Coronary artery (tissue), 2 donors: ENCODE results near the gene SEMA6A.

ENCODE experiments used
- DNase-seq: peaks from one replicate; pipeline ENCODE4 v3.0.0-alpha.2; 2017; ENCODE audit warnings: low spot score
- H3K27ac ChIP-seq, 2 donors: fragments of 200-600 bp; sonication (generic); one replicate each; pipeline ENCODE4 v1.5.1; 2016 to 2019
- H3K4me3 ChIP-seq: fragments of 200-600 bp; sonication (generic); 2 replicates; pipeline ENCODE4 v1.5.1; 2016; ENCODE audit warnings: mild to moderate bottlenecking, moderate library complexity
- TF ChIP-seq, protein P1 (sequence below): fragments of 200-600 bp; sonication (generic); IDR thresholded peaks from one replicate; pipeline ENCODE4 v1.5.1; 2019; ENCODE audit warnings: antibody characterized with exemption

SEMA6A gene

DNA sequence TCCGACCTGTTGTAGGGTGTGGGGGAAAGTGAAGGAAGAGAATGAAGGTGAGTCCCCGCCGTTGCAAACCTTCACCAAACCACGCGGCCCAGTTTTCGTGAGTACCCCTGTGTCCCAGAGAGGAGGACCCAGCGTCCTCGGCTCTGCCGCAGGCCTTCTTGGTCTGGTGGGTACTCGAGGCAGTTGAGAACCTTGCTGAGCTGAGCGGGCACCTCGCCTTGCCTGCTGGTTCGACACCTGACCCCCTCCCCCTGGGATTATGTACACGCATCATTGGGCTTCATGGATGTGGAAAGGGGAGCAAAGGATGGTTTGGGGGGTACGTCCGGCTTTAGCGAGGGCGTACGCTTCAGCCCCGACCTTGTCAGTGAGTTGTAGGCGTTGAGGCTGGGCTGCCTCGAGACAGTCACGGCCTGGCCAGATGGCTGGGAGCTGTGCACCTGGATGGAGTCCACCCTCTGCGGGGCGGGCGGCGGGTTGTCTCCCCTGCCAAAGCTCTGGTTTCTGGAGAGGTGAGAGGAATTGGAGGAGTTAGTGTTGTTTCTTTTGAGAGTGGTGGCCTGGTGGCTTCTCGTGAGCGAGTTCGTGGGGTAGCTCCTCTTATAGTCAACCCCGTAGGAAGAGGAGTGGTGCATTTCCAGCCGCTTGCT, 128.1 kb downstream of the SEMA6A start:
- no peak for DNase-seq
- TF ChIP-seq, protein P1, sequence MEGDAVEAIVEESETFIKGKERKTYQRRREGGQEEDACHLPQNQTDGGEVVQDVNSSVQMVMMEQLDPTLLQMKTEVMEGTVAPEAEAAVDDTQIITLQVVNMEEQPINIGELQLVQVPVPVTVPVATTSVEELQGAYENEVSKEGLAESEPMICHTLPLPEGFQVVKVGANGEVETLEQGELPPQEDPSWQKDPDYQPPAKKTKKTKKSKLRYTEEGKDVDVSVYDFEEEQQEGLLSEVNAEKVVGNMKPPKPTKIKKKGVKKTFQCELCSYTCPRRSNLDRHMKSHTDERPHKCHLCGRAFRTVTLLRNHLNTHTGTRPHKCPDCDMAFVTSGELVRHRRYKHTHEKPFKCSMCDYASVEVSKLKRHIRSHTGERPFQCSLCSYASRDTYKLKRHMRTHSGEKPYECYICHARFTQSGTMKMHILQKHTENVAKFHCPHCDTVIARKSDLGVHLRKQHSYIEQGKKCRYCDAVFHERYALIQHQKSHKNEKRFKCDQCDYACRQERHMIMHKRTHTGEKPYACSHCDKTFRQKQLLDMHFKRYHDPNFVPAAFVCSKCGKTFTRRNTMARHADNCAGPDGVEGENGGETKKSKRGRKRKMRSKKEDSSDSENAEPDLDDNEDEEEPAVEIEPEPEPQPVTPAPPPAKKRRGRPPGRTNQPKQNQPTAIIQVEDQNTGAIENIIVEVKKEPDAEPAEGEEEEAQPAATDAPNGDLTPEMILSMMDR, result no peak
- Histone ChIP-seq H3K4me3 (no peak overlapping the region), H3K27ac (no peak overlapping the region)

DNA sequence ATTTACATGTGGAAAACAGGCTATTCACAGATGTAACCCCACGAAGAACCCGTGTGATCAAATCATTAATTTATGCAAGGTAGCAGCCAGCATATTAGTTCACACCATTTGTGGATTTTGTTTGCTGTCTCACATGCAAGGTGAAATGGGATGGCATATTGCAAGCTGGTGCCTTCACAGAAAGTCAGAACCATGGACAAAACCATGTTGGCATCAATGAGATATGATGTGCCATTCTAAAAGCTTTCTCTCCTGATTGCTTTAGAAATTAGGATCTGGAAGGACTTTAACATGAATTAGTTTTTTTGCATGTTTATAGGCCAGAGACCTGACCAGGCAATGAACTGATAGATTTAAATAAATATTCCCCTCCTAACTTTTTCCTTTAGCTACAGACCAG, 129.3 kb downstream of the SEMA6A start:
- TF ChIP-seq, protein P1, result no peak
- no peak overlapping the region for H3K27ac ChIP-seq
- DNase-seq, result no peak
- H3K4me3 ChIP-seq, result no peak overlapping the region

DNA sequence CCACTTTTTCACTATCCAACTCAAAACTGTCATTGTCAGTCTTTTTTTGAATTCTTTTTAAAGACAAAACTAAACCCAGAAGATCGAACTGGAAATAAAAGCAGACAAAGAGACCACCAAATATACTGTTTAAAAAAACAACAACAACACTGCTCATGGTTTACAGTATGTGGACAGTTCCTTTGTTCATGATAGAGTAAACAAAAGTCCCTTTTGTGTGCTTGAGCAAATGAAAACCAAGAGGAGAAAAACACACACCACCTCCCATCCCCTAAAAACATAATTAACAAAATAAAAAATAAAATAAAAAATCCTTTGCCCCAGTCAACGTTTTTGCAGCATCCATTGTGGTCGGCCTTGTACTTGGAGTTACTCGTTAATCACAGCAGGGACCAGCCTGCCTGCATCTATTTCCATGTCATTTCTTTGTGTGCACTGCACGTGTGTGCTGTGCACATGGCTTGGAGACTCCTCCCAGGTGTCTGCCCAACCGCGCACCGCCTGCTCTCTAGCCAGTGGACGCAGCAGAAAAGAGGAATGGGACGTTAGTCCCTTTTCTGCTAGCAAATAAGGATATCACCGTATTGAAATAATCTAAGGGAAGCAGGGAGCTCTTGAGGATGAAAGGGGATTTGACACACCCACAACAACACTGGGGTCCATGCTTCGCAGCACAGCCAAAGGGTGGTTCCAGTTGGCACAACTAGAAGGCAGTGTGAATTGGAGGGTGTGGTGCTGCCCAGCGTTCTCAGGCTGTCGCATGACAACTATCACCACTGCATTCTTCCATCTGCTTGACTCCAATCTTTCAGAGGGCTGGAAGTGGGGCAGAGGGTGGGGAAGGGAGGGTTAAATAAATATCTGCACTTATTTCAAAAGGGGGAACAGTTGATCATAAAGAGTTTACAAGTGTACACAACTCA, 130.0 kb downstream of the SEMA6A start:
- TF ChIP-seq, protein P1, result no peak
- DNase-seq, result no peak
- H3K27ac ChIP-seq, result no peak overlapping the region
- no peak overlapping the region for H3K4me3 ChIP-seq

DNA sequence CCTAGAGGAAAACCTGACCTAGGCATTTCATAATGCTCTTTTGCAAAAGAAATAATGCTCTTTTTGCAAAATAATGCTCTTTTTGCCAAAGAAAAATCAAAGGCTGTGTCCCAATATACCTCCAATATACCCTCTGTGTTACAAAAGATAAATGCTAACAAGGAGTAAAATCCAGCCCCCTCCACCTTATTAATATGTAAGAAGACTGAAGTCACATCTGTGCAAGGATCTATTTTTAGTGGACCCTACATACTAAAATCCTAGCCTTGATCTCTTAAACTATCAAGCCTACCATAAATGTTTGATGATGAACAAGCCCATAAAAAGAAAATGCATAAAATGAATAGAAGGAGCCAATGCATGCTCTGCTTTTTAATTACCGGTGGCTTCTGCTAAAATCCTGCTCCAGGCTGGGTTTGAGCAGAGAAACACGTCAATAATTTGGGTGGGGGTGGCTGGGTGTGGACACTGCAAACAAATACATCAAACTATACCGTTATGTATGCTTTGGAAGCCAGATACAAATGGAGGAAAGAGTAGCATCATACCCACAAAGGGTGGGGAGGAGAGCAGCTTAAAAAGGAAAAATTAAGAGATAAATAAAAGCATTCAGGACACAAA, 131.6 kb downstream of the SEMA6A start:
- no peak overlapping the region for H3K27ac ChIP-seq
- TF ChIP-seq, protein P1, result no peak
- no peak overlapping the region for H3K4me3 ChIP-seq
- no peak for DNase-seq

DNA sequence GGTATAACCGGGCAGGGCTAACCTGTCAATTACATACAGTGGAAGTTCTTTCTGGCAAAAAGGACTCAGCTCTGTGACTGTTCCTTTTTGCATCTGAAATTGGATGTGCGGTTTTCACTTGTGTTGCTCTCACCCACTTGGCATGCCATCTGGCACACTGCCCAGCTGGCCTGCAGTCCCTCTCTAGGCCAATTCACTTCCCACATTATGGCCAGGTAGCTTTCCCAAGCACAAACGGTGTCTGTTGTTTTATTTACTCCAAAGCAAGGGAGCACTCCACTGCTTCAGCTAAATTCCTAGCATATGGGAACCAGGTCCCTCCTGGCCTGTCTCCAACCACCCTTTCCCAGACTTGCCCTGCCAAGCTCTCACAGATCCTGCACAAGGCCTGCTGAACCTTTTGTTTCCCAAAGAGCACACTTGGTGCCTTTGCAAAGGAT, 132.5 kb downstream of the SEMA6A start:
- TF ChIP-seq, protein P1, result no peak

DNA sequence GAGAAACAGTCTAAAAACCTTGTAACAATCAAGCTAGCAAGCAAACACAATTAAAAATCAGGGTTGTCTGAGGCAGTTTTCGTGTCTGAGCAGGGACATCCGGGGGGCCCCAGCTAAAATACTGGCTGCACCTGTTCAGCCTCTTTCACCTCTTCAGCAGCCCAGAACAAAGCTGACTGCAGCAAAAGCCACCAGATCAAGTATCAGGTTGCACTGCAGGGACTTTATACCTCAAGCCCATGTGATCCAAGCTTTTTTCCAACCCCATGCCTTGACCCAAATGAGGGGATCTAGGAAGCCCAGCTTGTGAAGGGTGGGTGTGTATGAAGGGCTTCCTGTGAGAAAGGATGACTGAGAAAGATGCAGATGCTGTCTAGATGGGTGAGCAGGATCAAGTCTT, 133.4 kb downstream of the SEMA6A start:
- H3K4me3 ChIP-seq, result no peak overlapping the region
- TF ChIP-seq, protein P1, result no peak
- DNase-seq, result no peak
- no peak overlapping the region for H3K27ac ChIP-seq

More for the DNA sequence above, 132.5 kb downstream of the SEMA6A start:
- Histone ChIP-seq H3K4me3 (no peak overlapping the region), H3K27ac (no peak overlapping the region)
- DNase-seq, result no peak
